Measurements from ENCODE around the gene SLC38A8. TPM values are rescaled to one million over a fixed set of nuclear protein-coding genes. Genes with fewer than 3 reads are reported as not detected.

The SLC38A8 gene
- total RNA-seq: not detected

DNA sequence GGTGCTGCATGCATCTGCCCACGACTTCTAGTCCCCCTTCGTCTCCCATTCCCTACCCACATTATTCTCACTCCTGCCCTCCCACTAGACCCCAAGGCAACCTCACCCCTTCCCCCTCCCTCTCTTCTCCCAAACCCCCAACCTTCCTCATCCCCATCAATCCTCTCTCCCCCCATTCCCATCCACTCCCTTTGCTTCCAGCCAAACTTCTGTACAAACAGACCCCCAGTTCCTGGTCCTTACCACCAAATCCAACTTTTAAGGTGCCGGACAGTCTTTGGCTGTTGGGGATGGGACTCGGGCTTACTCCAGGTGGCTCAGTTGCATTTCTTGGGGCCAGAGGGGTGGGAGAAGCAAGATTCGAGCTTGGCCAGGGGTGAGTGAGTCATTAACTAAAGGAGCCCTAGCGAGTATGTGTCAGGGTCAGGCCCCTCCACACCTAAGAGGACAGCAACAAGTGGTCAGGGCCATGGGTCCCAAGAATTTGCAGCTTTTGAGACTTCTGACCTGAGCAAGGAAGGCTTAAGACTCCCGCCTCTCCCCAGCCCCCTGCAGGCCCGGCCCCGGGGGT, at the start of gene SLC38A8:
Gene SLC38A8, minus strand, starts transcription at position 488 of the 571 bp plus-strand sequence. CDS start 638 bp downstream, outside the sequence.
- no peaks in the 10 kb centered on the region for H3K27me3 ChIP-seq
- H3K27ac ChIP-seq: no peak within 1 kb of the TSS
- TF ChIP-seq, protein P1, sequence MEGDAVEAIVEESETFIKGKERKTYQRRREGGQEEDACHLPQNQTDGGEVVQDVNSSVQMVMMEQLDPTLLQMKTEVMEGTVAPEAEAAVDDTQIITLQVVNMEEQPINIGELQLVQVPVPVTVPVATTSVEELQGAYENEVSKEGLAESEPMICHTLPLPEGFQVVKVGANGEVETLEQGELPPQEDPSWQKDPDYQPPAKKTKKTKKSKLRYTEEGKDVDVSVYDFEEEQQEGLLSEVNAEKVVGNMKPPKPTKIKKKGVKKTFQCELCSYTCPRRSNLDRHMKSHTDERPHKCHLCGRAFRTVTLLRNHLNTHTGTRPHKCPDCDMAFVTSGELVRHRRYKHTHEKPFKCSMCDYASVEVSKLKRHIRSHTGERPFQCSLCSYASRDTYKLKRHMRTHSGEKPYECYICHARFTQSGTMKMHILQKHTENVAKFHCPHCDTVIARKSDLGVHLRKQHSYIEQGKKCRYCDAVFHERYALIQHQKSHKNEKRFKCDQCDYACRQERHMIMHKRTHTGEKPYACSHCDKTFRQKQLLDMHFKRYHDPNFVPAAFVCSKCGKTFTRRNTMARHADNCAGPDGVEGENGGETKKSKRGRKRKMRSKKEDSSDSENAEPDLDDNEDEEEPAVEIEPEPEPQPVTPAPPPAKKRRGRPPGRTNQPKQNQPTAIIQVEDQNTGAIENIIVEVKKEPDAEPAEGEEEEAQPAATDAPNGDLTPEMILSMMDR (IDR thresholded peaks at IDR 0.05): no peak
- no peaks in the 10 kb centered on the region for H3K9me3 ChIP-seq
- H3K4me1 ChIP-seq: peaks cover 0 to 8% of the 10 kb centered on the region in 2 donors
- DNase-seq (ENCODE audit: low spot score): no peak
- H3K4me3 ChIP-seq: no peak within 1 kb of the TSS
- no peaks in the 10 kb centered on the region for H3K36me3 ChIP-seq

DNA sequence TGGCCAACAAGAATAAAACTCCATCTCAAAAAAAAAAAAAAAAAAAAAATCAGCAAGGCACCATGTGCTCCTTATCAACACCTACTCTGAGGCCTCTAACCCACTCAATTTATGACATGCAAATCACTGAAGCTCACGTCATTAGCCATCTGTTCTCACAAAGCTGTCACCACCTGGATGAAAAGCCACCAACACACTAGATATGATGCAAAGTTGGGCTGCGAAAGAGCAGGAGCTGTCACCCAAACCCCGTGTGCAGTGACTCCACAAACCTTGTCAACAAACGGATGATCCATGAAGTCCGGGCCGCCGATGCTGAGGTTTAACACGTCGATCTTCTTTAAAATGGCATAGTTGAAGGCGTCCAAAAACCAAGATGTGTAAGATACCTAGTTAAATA, 48.9 kb upstream of the SLC38A8 start:
- H3K4me3 ChIP-seq: no peak overlapping the region
- H3K27ac ChIP-seq: peak overlapping the region; percentile 42 to 45
- TF ChIP-seq, protein P1 (IDR thresholded peaks at IDR 0.05): no peak
- H3K4me1 ChIP-seq: peaks cover 0 to 5% of the 10 kb centered on the region in 2 donors
- no peaks in the 10 kb centered on the region for H3K9me3 ChIP-seq
- peaks cover 89% of the 10 kb centered on the region for H3K36me3 ChIP-seq
- no peaks in the 10 kb centered on the region for H3K27me3 ChIP-seq
- no peak for DNase-seq (ENCODE audit: low spot score)

DNA sequence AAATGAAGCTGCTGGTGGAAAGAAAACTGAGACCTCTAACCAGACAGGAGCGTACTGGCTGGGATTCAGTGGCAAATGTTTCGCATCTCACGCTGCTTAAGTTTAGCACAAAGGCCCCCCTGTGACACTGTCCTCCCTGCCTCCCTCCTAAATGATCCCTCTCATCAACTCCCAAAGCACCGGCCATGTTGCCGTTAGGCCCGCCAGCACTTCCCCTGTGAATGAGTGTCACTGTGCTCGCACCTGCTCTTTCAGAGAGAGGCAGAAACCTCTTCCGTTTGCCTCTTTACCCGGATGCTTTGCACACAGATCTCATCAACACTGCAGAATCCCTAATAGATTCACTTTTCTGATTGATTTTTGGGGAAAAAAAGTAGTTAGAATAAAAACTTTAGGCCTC, 47.6 kb upstream of the SLC38A8 start:
- no peaks in the 10 kb centered on the region for H3K9me3 ChIP-seq
- TF ChIP-seq, protein P1 (IDR thresholded peaks at IDR 0.05): no peak
- no peaks in the 10 kb centered on the region for H3K27me3 ChIP-seq
- no peak for DNase-seq (ENCODE audit: low spot score)
- peaks cover 0 to 15% of the 10 kb centered on the region in 2 donors for H3K4me1 ChIP-seq
- no peak overlapping the region for H3K4me3 ChIP-seq
- peaks cover 86% of the 10 kb centered on the region for H3K36me3 ChIP-seq
- H3K27ac ChIP-seq: peak overlapping the region in 1 of 2 donors; percentile 76

DNA sequence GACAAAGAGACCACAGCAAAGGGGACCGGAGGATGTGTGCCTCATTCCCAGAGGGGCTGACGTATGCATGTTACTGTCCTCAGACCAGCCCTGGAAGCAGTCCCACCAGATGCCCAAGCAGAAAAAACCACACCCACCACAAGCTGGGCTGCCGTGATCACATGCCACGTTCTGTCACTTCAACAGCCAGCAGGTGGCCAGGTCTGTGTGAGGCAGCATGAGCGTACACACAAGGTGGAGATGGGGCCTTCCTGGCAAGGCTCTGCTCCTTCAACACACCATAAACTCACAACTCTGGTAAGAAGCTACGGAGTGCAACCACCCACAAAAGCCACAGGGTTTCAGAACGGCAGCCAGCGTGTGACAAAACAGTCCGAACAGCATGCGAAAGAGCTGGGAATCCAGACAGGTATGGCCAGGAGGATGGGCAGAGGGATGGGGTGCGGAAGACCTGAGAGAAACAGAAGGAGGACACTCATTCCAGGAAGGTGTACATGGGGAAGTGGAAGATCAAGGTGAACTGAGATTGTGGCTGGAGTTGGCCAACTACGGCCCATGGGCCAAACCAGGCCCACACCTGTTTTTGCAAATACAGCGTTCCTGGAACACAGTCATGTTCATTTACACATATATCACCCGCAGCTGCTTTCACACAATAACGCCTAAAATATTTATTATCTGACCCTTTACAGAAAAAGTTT, 46.2 kb upstream of the SLC38A8 start:
- no peak overlapping the region for H3K4me3 ChIP-seq
- DNase-seq (ENCODE audit: low spot score): no peak
- TF ChIP-seq, protein P1 (IDR thresholded peaks at IDR 0.05): no peak
- no peaks in the 10 kb centered on the region for H3K9me3 ChIP-seq
- H3K36me3 ChIP-seq: peaks cover 87% of the 10 kb centered on the region
- peaks cover 0 to 22% of the 10 kb centered on the region in 2 donors for H3K4me1 ChIP-seq
- peak overlapping the region; percentile 76 to 85 for H3K27ac ChIP-seq
- no peaks in the 10 kb centered on the region for H3K27me3 ChIP-seq

DNA sequence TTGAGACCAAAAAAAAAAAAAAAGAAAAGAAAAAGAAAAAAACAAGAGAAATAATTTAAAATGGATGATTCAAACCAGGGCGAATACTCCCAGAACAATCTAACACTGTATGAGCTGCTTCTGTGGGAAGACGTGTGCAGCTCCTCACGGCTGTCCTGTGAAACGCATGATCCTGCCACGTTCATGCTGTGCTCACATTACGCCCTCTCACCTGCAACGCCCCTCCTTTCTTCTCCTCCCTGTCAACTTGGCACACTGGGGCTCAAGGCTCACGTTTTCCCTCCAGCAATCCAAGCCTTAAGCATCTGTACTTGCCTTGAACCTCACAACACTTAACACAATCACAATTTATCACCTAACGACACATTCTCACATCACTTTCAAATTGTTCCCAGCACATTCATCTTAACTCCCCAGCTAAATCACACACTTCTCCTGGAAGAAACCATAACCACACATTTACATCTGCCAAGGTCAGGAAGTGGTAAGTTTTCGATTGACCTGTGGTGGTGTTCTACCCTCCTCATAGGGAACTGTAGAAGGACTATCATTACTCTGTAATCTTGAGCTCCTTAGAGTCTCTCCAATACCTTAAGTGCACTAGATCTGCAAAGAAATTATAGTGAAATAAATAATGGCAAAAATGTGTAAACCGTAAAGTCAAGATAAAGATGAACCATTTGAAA, 45.0 kb upstream of the SLC38A8 start:
- TF ChIP-seq, protein P1 (IDR thresholded peaks at IDR 0.05): no peak
- no peaks in the 10 kb centered on the region for H3K9me3 ChIP-seq
- no peak overlapping the region for H3K4me3 ChIP-seq
- H3K4me1 ChIP-seq: peaks cover 0 to 28% of the 10 kb centered on the region in 2 donors
- H3K27ac ChIP-seq: peak overlapping the region; percentile 76 to 85
- no peak for DNase-seq (ENCODE audit: low spot score)
- H3K36me3 ChIP-seq: peaks cover 77% of the 10 kb centered on the region
- no peaks in the 10 kb centered on the region for H3K27me3 ChIP-seq

Measured in right atrium auricular region (tissue), 2 donors.